K562 (cell line): Measurements from ENCODE around the gene ENG. TPM values are rescaled to one million over a fixed set of nuclear protein-coding genes. Genes with fewer than 3 reads are reported as not detected.
A peak's percentile ranks its signal among the peaks of the same experiment; 100 is the strongest.

Experiments
- ARID1B ChIP-seq: fragments of 450-650 bp; IDR thresholded peaks from 2 replicates; pipeline ENCODE4 v1.6.1; 2016; ENCODE audit warnings: antibody characterized with exemption, mild to moderate bottlenecking, inconsistent platforms
- BCOR ChIP-seq: fragments of 450-650 bp; IDR thresholded peaks from 2 replicates; pipeline ENCODE4 v1.6.1; 2016
- CBX3 ChIP-seq, 2 experiments: IDR thresholded peaks; 1 replicate in 1 of 2; 2 replicates in 1 of 2; pipeline ENCODE4 v1.6.1; 2012; ENCODE audit warnings: inconsistent platforms in 2 of 2, low read length in 2 of 2, borderline replicate concordance in 1 of 2, control low read depth in 1 of 2
- CBX8 ChIP-seq: fragments of 200-600 bp; sonication (generic); IDR thresholded peaks from 2 replicates; pipeline ENCODE4 v1.6.1; 2012; ENCODE audit warnings: borderline replicate concordance, mixed run types, low read depth, mild to moderate bottlenecking, moderate library complexity, mixed read lengths, low read length, control low read depth, inconsistent platforms; ENCODE audit not compliant: poor library complexity, severe bottlenecking; ENCODE audit errors: extremely low read depth
- CHD4 ChIP-seq: fragments of 200-600 bp; sonication (generic); IDR thresholded peaks from 3 replicates; pipeline ENCODE4 v1.6.1; 2012; ENCODE audit warnings: low read depth, mild to moderate bottlenecking, mixed read lengths, low read length, inconsistent platforms; ENCODE audit not compliant: insufficient read depth, insufficient replicate concordance, poor library complexity, severe bottlenecking
- E4F1 ChIP-seq: fragments of 250-450 bp; sonication (Bioruptor Pico); IDR thresholded peaks from 2 replicates; pipeline ENCODE4 v1.5.0; 2021; ENCODE audit warnings: mild to moderate bottlenecking, borderline replicate concordance
- EGR1 ChIP-seq: fragments of 450-650 bp; conservative IDR thresholded peaks from 2 replicates; pipeline ENCODE4 v1.6.1; 2017; ENCODE audit warnings: mild to moderate bottlenecking
- FOXM1 ChIP-seq, 2 experiments: fragments of 450-650 bp in 1 of 2; sonication (generic) in 1 of 2; formaldehyde crosslinking in 1 of 2; IDR thresholded peaks; 2 replicates each; pipeline versions ENCODE4 v1.6.1 to v1.9.0; 2017 to 2022; ENCODE audit warnings: low read depth in 2 of 2, mild to moderate bottlenecking in 2 of 2, missing genetic modification reagents in 1 of 2, moderate library complexity in 1 of 2
- KDM1A ChIP-seq, 2 experiments: fragments of 450-650 bp; IDR thresholded peaks; 2 replicates each; pipeline ENCODE4 v1.6.1; 2016; ENCODE audit warnings: mild to moderate bottlenecking in 2 of 2
- L3MBTL2 ChIP-seq: fragments of 450-650 bp; IDR thresholded peaks from 2 replicates; pipeline ENCODE4 v1.6.1; 2016; ENCODE audit warnings: mild to moderate bottlenecking, moderate library complexity
- MTA3 ChIP-seq: fragments of 450-650 bp; formaldehyde crosslinking; IDR thresholded peaks from 2 replicates; pipeline ENCODE4 v1.6.1; 2017; ENCODE audit warnings: mild to moderate bottlenecking, borderline replicate concordance
- RFX7 ChIP-seq: fragments of 250-450 bp; sonication (Bioruptor Pico); IDR thresholded peaks from 2 replicates; pipeline ENCODE4 v1.5.1; 2021; ENCODE audit warnings: mild to moderate bottlenecking
- TSC22D4 ChIP-seq: fragments of 450-650 bp; IDR thresholded peaks from 2 replicates; pipeline ENCODE4 v1.6.1; 2016; ENCODE audit warnings: missing genetic modification characterization, missing biosample characterization, control low read depth
- ZNF143 ChIP-seq: sonication (generic); formaldehyde crosslinking; IDR thresholded peaks from 2 replicates; pipeline ENCODE4 v1.9.0; 2022; ENCODE audit warnings: mild to moderate bottlenecking, missing genetic modification reagents
- ZNF146 ChIP-seq: IDR thresholded peaks from one replicate; pipeline ENCODE4 v1.6.1; 2018; ENCODE audit warnings: missing compliant biosample characterization; ENCODE audit not compliant: unreplicated experiment
- ZNF282 ChIP-seq: sonication (generic); formaldehyde crosslinking; IDR thresholded peaks from 2 replicates; pipeline ENCODE4 v1.8.1; 2023; ENCODE audit warnings: missing genetic modification reagents
- ZNF740 ChIP-seq, 3 experiments: fragments of 200-800 bp in 1 of 3; sonication (Bioruptor generic) in 1 of 3; sonication (generic) in 1 of 3; formaldehyde crosslinking in 1 of 3; IDR thresholded peaks; 2 replicates each; pipeline versions ENCODE4 v1.6.1 to v1.8.0; 2016 to 2022; ENCODE audit warnings: mild to moderate bottlenecking in 2 of 3, missing compliant biosample characterization in 2 of 3, missing genetic modification characterization in 2 of 3, missing genetic modification reagents in 1 of 3
- polyA plus RNA-seq, 8 experiments: library from polyadenylated mRNA; depleted of rRNA in 4 of 8; stranded (reverse) in 5 of 8; unstranded in 3 of 8; fragments of >200 nt; fragmentation: Nextera tagmentation in 2 of 8; fragmentation: Illumina TruSeq in 1 of 8; extraction: Ambion mirVana in 2 of 8; extraction: Trizol in 1 of 8; gene quantifications; 2 replicates each; pipeline versions ENCODE4 v1.2.1 to v1.2.3, GENCODE V29; 2011 to 2014; ENCODE audit warnings: inconsistent platforms in 1 of 8, missing spikeins in 1 of 8
- total RNA-seq, 7 experiments: library from RNA; depleted of rRNA in 6 of 7; stranded (reverse); fragments of >200 nt in 6 of 7; fragmentation: Illumina TruSeq in 2 of 7; extraction: Trizol in 2 of 7; gene quantifications; 2 replicates each; pipeline versions ENCODE4 v1.2.1 to v1.2.3, GENCODE V29; 2011 to 2021; ENCODE audit warnings: low replicate concordance in 1 of 7

The ENG gene
- total and polyA plus RNA-seq, 9 of the 15 experiments (the other 6 are each of a cell fraction or from before 2014, with no cell fraction given): 0.04 to 0.40 (median 0.14) TPM; not detected in 1

- TF ChIP-seq ZNF146 (CRISPR knock-in tag) (no peak), EGR1 (peak; percentile 86), RFX7 (CRISPR knock-in tag) (no peak), BCOR (peak; percentile 99), TSC22D4 (tag) (no peak), CHD4 (peak; percentile 96), ZNF740 (CRISPR knock-in tag; IDR thresholded peaks at IDR 0.05) (no peak), ZNF740 (tag; IDR thresholded peaks at IDR 0.05) (no peak), KDM1A (IDR thresholded peaks at IDR 0.05) (peak; percentile 87 to 95), ZNF282 (CRISPR knock-in tag) (no peak), ZNF143 (CRISPR knock-in tag) (peak; percentile 50; the same call in 1 of the 2 replicates), CBX8 (no peak), FOXM1 (IDR thresholded peaks at IDR 0.05; ENCODE audit: low read depth) (0 out of 2 replicates have a peak, but pooled peaks have one; percentile 18), FOXM1 (CRISPR knock-in tag; IDR thresholded peaks at IDR 0.05; ENCODE audit: low read depth) (no peak), CBX3 (IDR thresholded peaks at IDR 0.05; ENCODE audit: borderline replicate concordance in 1 of 2, low read length in 2 of 2) (peak in 1 of 2 experiments; percentile 68; a peak in 1 of 3 replicates), E4F1 (no peak), L3MBTL2 (no peak), MTA3 (0 out of 2 replicates have a peak, but pooled peaks have one; percentile 58), ARID1B (peak; percentile 18; the same call in 1 of the 2 replicates)
Measured at GRCh38 chr9:127898433-127899127, 44.1 kb upstream of the ENG start (continued).
